Endodermal cell (in vitro differentiated cells): Measurements from ENCODE around the gene DLX2. TPM values are rescaled to one million over a fixed set of nuclear protein-coding genes. Genes with fewer than 3 reads are reported as not detected.
"Not testable (repeated sequence)": the region's sequence is repeated elsewhere in the genome, so short reads cannot be mapped to it uniquely, and the experiment has no call there.

Source experiments
- DNase-seq: peaks from one replicate; pipeline ENCODE4 v3.0.0-alpha.2; 2017
- H3K27ac ChIP-seq: 2 replicates; pipeline ENCODE4 v1.5.1; 2013; ENCODE audit warnings: mild to moderate bottlenecking, low read depth, low read length, moderate library complexity
- H3K27me3 ChIP-seq: 2 replicates; pipeline ENCODE4 v1.6.1; 2013; ENCODE audit warnings: mild to moderate bottlenecking, low read length, moderate library complexity; ENCODE audit not compliant: insufficient read depth, control insufficient read depth, poor library complexity, severe bottlenecking
- H3K36me3 ChIP-seq: 2 replicates; pipeline ENCODE4 v1.7.0; 2013; ENCODE audit warnings: mild to moderate bottlenecking, low read length, moderate library complexity; ENCODE audit not compliant: control insufficient read depth, insufficient read depth
- H3K4me1 ChIP-seq: one replicate; pipeline ENCODE4 v1.7.0; 2013; ENCODE audit warnings: low read length; ENCODE audit not compliant: control insufficient read depth, insufficient read depth
- H3K4me3 ChIP-seq: 2 replicates; pipeline ENCODE4 v1.5.1; 2013; ENCODE audit warnings: mild to moderate bottlenecking, low read length, moderate library complexity
- H3K9ac ChIP-seq: 2 replicates; pipeline ENCODE4 v1.6.1; 2013; ENCODE audit warnings: mild to moderate bottlenecking, low read length, moderate library complexity; ENCODE audit not compliant: poor library complexity, severe bottlenecking; ENCODE audit errors: extremely low read depth
- H3K9me3 ChIP-seq: 2 replicates; pipeline ENCODE4 v1.6.1; 2013; ENCODE audit warnings: mild to moderate bottlenecking, low read length, moderate library complexity; ENCODE audit not compliant: control insufficient read depth
- H3K27ac Mint-ChIP-seq: 2 replicates; pipeline ENCODE4 v1.8.0; 2020; ENCODE audit warnings: mixed read lengths
- H3K27me3 Mint-ChIP-seq: 2 replicates; pipeline ENCODE4 v1.8.0; 2021; ENCODE audit warnings: mild to moderate bottlenecking, mixed read lengths; ENCODE audit not compliant: insufficient read depth
- H3K36me3 Mint-ChIP-seq: 2 replicates; pipeline ENCODE4 v1.8.0; 2020; ENCODE audit warnings: low read depth, mixed read lengths
- H3K4me1 Mint-ChIP-seq: 2 replicates; pipeline ENCODE4 v1.8.0; 2020; ENCODE audit warnings: mixed read lengths
- H3K4me3 Mint-ChIP-seq: 2 replicates; pipeline ENCODE4 v1.8.0; 2020; ENCODE audit warnings: mild to moderate bottlenecking, moderate library complexity, mixed read lengths
- H3K9me3 Mint-ChIP-seq: 2 replicates; pipeline ENCODE4 v1.8.0; 2020; ENCODE audit warnings: mild to moderate bottlenecking, mixed read lengths
- WGBS, 2 experiments: methylation state at CpG; one replicate each; pipeline versions ENCODE4 v1.1.5 to v1.1.7; 2013; ENCODE audit warnings: missing lambda C conversion rate in 2 of 2, mixed read lengths in 1 of 2; ENCODE audit not compliant: insufficient coverage in 1 of 2, insufficient read length in 1 of 2; 5-methylcytosine and 5-hydroxymethylcytosine counted together
- total RNA-seq, 2 donors: library from RNA; stranded (reverse); fragmentation: NEBNext Ultra II Directional in 1 of 2; extraction: Animal tissue kit (Norgen Biotek cat#: 25700) in 1 of 2; gene quantifications; 2 replicates in 1 of 2; 3 replicates in 1 of 2; pipeline ENCODE4 v1.2.1, GENCODE V29; 2021
- TF ChIP-seq, protein P1 (sequence below): fragments of 200-600 bp; sonication (generic); conservative IDR thresholded peaks from 2 replicates; pipeline ENCODE4 v1.5.0; 2021; ENCODE audit warnings: antibody characterized with exemption, mild to moderate bottlenecking

DLX2 gene
- total RNA-seq, 2 donors from 2014 or later = 0.13 TPM; not detected in 1

DNA sequence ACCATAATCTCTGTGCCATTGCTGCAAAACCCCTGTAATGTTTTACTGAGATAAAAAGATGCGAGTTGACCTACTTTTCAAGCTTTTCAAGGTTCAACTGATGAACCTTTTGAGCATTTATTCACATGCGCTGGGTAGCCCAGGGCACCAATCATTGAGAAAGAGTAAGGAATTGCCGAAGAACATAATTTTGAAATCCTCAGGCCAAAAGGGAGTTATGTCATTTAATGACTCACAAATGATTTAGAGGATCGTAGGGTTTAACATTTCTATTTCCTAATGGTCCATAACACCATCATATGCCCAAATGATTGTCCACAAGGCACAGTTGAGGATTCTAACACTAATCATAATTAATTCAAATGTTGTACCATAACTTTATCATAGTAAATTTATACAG is 37.6 kb downstream of the DLX2 start:
- H3K36me3 ChIP-seq = no peaks in the 10 kb centered on the region
- peaks cover 3% of the 10 kb centered on the region for H3K36me3 Mint-ChIP-seq
- no peak overlapping the region for H3K4me3 Mint-ChIP-seq
- no peaks in the 10 kb centered on the region for H3K27me3 ChIP-seq
- H3K27ac Mint-ChIP-seq = no peak overlapping the region
- no peak for DNase-seq
- no peak overlapping the region for H3K27ac ChIP-seq
- WGBS, 2 experiments = 83 to 85% methylated on average over 4 of the region's 4 CpGs
- H3K9me3 Mint-ChIP-seq = no peaks in the 10 kb centered on the region
- no peak overlapping the region for H3K9ac ChIP-seq
- H3K4me1 Mint-ChIP-seq = no peaks in the 10 kb centered on the region
- no peaks in the 10 kb centered on the region for H3K27me3 Mint-ChIP-seq
- no peaks in the 10 kb centered on the region for H3K4me1 ChIP-seq
- no peak overlapping the region for H3K4me3 ChIP-seq
- no peaks in the 10 kb centered on the region for H3K9me3 ChIP-seq
- TF ChIP-seq, protein P1, sequence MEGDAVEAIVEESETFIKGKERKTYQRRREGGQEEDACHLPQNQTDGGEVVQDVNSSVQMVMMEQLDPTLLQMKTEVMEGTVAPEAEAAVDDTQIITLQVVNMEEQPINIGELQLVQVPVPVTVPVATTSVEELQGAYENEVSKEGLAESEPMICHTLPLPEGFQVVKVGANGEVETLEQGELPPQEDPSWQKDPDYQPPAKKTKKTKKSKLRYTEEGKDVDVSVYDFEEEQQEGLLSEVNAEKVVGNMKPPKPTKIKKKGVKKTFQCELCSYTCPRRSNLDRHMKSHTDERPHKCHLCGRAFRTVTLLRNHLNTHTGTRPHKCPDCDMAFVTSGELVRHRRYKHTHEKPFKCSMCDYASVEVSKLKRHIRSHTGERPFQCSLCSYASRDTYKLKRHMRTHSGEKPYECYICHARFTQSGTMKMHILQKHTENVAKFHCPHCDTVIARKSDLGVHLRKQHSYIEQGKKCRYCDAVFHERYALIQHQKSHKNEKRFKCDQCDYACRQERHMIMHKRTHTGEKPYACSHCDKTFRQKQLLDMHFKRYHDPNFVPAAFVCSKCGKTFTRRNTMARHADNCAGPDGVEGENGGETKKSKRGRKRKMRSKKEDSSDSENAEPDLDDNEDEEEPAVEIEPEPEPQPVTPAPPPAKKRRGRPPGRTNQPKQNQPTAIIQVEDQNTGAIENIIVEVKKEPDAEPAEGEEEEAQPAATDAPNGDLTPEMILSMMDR = no peak

DNA sequence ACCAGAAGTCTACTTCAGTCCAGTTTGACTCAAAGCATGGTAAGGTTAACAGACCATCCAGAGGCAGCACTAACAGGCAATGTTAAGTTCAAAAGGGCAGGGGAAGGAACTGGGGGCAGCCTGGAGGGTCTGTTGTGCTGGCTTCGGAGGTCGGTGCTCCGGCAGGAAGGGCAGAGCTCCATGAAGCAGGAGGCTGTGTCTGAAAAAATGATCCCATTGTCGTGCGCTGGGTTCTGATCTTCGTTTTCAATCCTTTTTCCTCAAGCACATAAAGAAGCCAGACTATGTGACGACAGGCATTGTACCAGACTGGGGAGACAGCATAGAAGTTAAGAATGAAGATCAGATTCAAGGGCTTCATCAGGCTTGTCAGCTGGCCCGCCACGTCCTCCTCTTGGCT is 39.3 kb downstream of the DLX2 start:
- Mint-ChIP-seq H3K27ac (no peak overlapping the region), H3K27me3 (no peaks in the 10 kb centered on the region), H3K4me1 (no peaks in the 10 kb centered on the region), H3K9me3 (no peaks in the 10 kb centered on the region), H3K36me3 (no peaks in the 10 kb centered on the region), H3K4me3 (no peak overlapping the region)
- Histone ChIP-seq H3K9me3 (no peaks in the 10 kb centered on the region), H3K4me1 (no peaks in the 10 kb centered on the region), H3K36me3 (no peaks in the 10 kb centered on the region), H3K27ac (peak overlapping the region; percentile 44), H3K27me3 (no peaks in the 10 kb centered on the region), H3K9ac (no peak overlapping the region), H3K4me3 (no peak overlapping the region)
- TF ChIP-seq, protein P1 = no peak
- no peak for DNase-seq
- WGBS, 2 experiments = 76 to 90% methylated on average over 4 to 9 of the region's 9 CpGs

DNA sequence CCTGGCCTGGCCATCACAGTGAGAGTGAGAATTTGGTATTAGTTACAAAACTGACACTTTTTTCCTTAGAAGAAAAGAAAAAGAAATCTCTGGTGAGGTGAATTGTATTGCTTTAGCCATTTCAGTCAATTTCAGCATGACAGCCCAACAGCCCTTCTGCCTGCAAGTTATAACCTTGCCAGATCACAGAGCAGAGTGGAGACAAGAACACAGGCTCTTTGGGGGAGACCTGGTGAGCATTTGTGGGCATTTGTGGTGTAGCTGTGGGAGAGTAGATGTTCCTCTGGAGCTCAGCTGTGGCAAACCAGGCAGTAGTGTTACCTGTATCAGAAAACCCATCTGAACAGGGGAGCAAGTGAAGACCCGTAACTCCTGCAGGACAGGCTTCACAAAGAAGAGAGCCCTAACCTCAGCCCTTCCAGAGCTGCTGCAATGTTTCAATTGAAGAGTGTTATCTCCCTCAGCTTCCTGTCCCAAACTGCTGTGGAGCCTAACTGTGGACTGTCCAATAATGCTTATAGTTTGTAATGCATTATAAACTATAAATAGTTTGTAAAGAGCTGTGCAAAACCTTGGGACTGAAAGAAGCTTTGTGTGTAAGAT is 40.2 kb downstream of the DLX2 start:
- H3K9me3 Mint-ChIP-seq = no peaks in the 10 kb centered on the region
- H3K27me3 Mint-ChIP-seq = no peaks in the 10 kb centered on the region
- H3K36me3 ChIP-seq = no peaks in the 10 kb centered on the region
- 91 to 100% methylated on average over 1 of the region's 1 CpG for WGBS, 2 experiments
- no peak overlapping the region for H3K4me3 Mint-ChIP-seq
- no peak for DNase-seq
- no peak overlapping the region for H3K27ac Mint-ChIP-seq
- no peaks in the 10 kb centered on the region for H3K4me1 ChIP-seq
- no peaks in the 10 kb centered on the region for H3K36me3 Mint-ChIP-seq
- H3K4me3 ChIP-seq = no peak overlapping the region
- no peaks in the 10 kb centered on the region for H3K4me1 Mint-ChIP-seq
- no peaks in the 10 kb centered on the region for H3K27me3 ChIP-seq
- no peaks in the 10 kb centered on the region for H3K9me3 ChIP-seq
- no peak overlapping the region for H3K27ac ChIP-seq
- TF ChIP-seq, protein P1 = no peak
- no peak overlapping the region for H3K9ac ChIP-seq

GRCh38 chr2:172060118-172060517 is 42.6 kb downstream of the DLX2 start:
- not testable (repeated sequence) for H3K27me3 ChIP-seq, H3K27me3 Mint-ChIP-seq, DNase-seq, H3K4me3 ChIP-seq, H3K4me3 Mint-ChIP-seq, H3K27ac Mint-ChIP-seq, H3K4me1 ChIP-seq, H3K9ac ChIP-seq, H3K36me3 Mint-ChIP-seq, H3K9me3 ChIP-seq, H3K27ac ChIP-seq, H3K36me3 ChIP-seq, H3K9me3 Mint-ChIP-seq, H3K4me1 Mint-ChIP-seq
- 93 to 95% methylated on average over 2 to 5 of the region's 5 CpGs for WGBS, 2 experiments
